Right cardiac atrium (tissue), 5 donors: Measurements from ENCODE around the gene PRRG2. TPM values are rescaled to one million over a fixed set of nuclear protein-coding genes. Genes with fewer than 3 reads are reported as not detected.
A peak's percentile ranks its signal among the peaks of the same experiment; 100 is the strongest.

Experiments
- ATAC-seq, 2 donors: fragments of 200-7000 bp; cut with Tn5 transposase; one replicate each; pipeline versions ENCODE4 v1.8.0 to v1.9.1; 2020; ENCODE audit warnings: moderate library complexity in 2 of 2, mild to moderate bottlenecking in 1 of 2
- DNase-seq, 3 donors: peaks; one replicate each; pipeline ENCODE4 v3.0.0-alpha.2; 2020
- H3K27ac ChIP-seq: one replicate; pipeline ENCODE4 v1.5.1; 2013; ENCODE audit warnings: mild to moderate bottlenecking, low read length, control low read depth, moderate library complexity
- H3K27me3 ChIP-seq: one replicate; pipeline ENCODE4 v1.6.1; 2013; ENCODE audit not compliant: control insufficient read depth, insufficient read depth
- H3K4me1 ChIP-seq: one replicate; pipeline ENCODE4 v1.6.1; 2013; ENCODE audit warnings: low read length; ENCODE audit not compliant: control insufficient read depth, insufficient read depth
- H3K4me3 ChIP-seq: one replicate; pipeline ENCODE4 v1.5.1; 2013; ENCODE audit warnings: low read length, control low read depth
- H3K9me3 ChIP-seq: one replicate; pipeline ENCODE4 v1.6.1; 2013; ENCODE audit warnings: low read length; ENCODE audit not compliant: control insufficient read depth
- WGBS: extraction: QIAGEN DNeasy Blood & Tissue Kit; methylation state at CpG from one replicate; pipeline ENCODE4 v1.1.7; 2013; 5-methylcytosine and 5-hydroxymethylcytosine counted together
- intact Hi-C, 4 donors: fragments of 100-400 bp; cut with DNase I; formaldehyde crosslinking; loops; one replicate each; pipeline versions ENCODE4 v1.11.0 to v1.14.0; 2022 to 2023
- polyA plus RNA-seq: library from polyadenylated mRNA; stranded (reverse); fragments of 200-250 nt; gene quantifications from one replicate; pipeline ENCODE4 v1.2.3, GENCODE V29; 2013
- total RNA-seq, 4 donors: library from RNA; stranded (reverse); fragmentation: NEBNext Ultra II Directional; extraction: Animal tissue kit (Norgen Biotek cat#: 25700); gene quantifications; one replicate each; pipeline ENCODE4 v1.2.1, GENCODE V29; 2021
- donor health status: healthy with polysubstance abuse.
- donor health status: DM: no; HTN: yes; CAD: no.
- donor health status: DM: no; HTN: no; CAD: no.
- donor health status: DM: no; HTN: yes; CAD: no; lungs with severe emphysema.
- donor health status: DM: yes; HTN: yes; CAD: no.

The PRRG2 gene
- total and polyA plus RNA-seq, 5 donors = 0.42 to 1.2 (median 0.74) TPM

GRCh38 chr19:49640113-49640898 lies 59.2 kb downstream of the PRRG2 start, which contains the start of gene RRAS:
TSS of gene RRAS (minus strand) at chr19:49640143. CDS start at chr19:49640098, 45 bp downstream.
- Histone ChIP-seq H3K27me3 (no peaks in the 10 kb centered on the region), H3K27ac (peak within 1 kb of the TSS; percentile 99), H3K4me1 (peaks cover 4% of the 10 kb centered on the region), H3K9me3 (no peaks in the 10 kb centered on the region), H3K4me3 (peak within 1 kb of the TSS; percentile 73)
- under 1% methylated on average over 51 of the region's 51 CpGs for WGBS
- intact Hi-C loops = no loop called here
- DNase-seq = peak; percentile 100
- peak; percentile 79 to 82 for ATAC-seq

Other genes with a start within 250 kb of the PRRG2 start
- 1 to 10 TPM; 3.8 to 8.0 (median 6.5) TPM for gene CD37, start 245.9 kb upstream of the PRRG2 start, total RNA-seq
- 2.3 TPM for gene CD37, start 245.9 kb upstream of the PRRG2 start, polyA plus RNA-seq
- 10 to 100 TPM; 46.4 to 53.5 (median 53.2) TPM for gene TEAD2, start 218.9 kb upstream of the PRRG2 start, total RNA-seq
- 48.0 TPM for gene TEAD2, start 218.9 kb upstream of the PRRG2 start, polyA plus RNA-seq
- gene DKKL1, start 217.4 kb upstream of the PRRG2 start, total RNA-seq = under 1 TPM in 2 of 4 donors, not detected in 2; 0.59 to 0.71 TPM
- 0.50 TPM for gene DKKL1, start 217.4 kb upstream of the PRRG2 start, polyA plus RNA-seq
- gene KASH5, start 193.1 kb upstream of the PRRG2 start, total RNA-seq = not detected
- not detected for gene KASH5, start 193.1 kb upstream of the PRRG2 start, polyA plus RNA-seq
- gene PTH2, start 157.9 kb upstream of the PRRG2 start, total RNA-seq = not detected
- not detected for gene PTH2, start 157.9 kb upstream of the PRRG2 start, polyA plus RNA-seq
- gene GFY, start 155.9 kb upstream of the PRRG2 start, total RNA-seq = not detected
- gene GFY, start 155.9 kb upstream of the PRRG2 start, polyA plus RNA-seq = not detected
- gene SLC17A7, start 139.8 kb upstream of the PRRG2 start, total RNA-seq = 1 to 10 TPM in 2 of 4 donors, under 1 TPM in 2; 0.48 to 1.2 (median 0.93) TPM
- gene SLC17A7, start 139.8 kb upstream of the PRRG2 start, polyA plus RNA-seq = 1.1 TPM
- gene PIH1D1, start 129.5 kb upstream of the PRRG2 start, total RNA-seq = 10 to 100 TPM; 35.2 to 43.8 (median 38.2) TPM
- 34.9 TPM for gene PIH1D1, start 129.5 kb upstream of the PRRG2 start, polyA plus RNA-seq
- gene ALDH16A1, start 128.1 kb upstream of the PRRG2 start, total RNA-seq = 10 to 100 TPM; 11.1 to 17.7 (median 11.9) TPM
- 9.3 TPM for gene ALDH16A1, start 128.1 kb upstream of the PRRG2 start, polyA plus RNA-seq
- 1 to 10 TPM; 4.4 to 6.8 (median 4.9) TPM for gene FLT3LG, start 107.1 kb upstream of the PRRG2 start, total RNA-seq
- 6.6 TPM for gene FLT3LG, start 107.1 kb upstream of the PRRG2 start, polyA plus RNA-seq
- 1,000 to 10,000 TPM; 1,399 to 1,753 (median 1,480) TPM for gene RPL13A, start 93.7 kb upstream of the PRRG2 start, total RNA-seq
- gene RPL13A, start 93.7 kb upstream of the PRRG2 start, polyA plus RNA-seq = 1,392 TPM
- gene RPS11, start 84.9 kb upstream of the PRRG2 start, total RNA-seq = 1,000 to 10,000 TPM; 1,034 to 1,270 (median 1,120) TPM
- gene RPS11, start 84.9 kb upstream of the PRRG2 start, polyA plus RNA-seq = 2,599 TPM
- 100 to 1,000 TPM; 139 to 158 (median 147) TPM for gene FCGRT, start 68.7 kb upstream of the PRRG2 start, total RNA-seq
- 104 TPM for gene FCGRT, start 68.7 kb upstream of the PRRG2 start, polyA plus RNA-seq
- 10 to 100 TPM; 10.2 to 27.4 (median 17.6) TPM for gene RCN3, start 53.3 kb upstream of the PRRG2 start, total RNA-seq
- 29.3 TPM for gene RCN3, start 53.3 kb upstream of the PRRG2 start, polyA plus RNA-seq
- gene NOSIP, start 760 bp upstream of the PRRG2 start, total RNA-seq = 10 to 100 TPM; 46.1 to 50.8 (median 48.3) TPM
- gene NOSIP, start 760 bp upstream of the PRRG2 start, polyA plus RNA-seq = 57.7 TPM
- gene PRR12, start 9.9 kb downstream of the PRRG2 start, total RNA-seq = 10 to 100 TPM; 13.1 to 19.9 (median 17.0) TPM
- 9.8 TPM for gene PRR12, start 9.9 kb downstream of the PRRG2 start, polyA plus RNA-seq
- 100 to 1,000 TPM in 1 of 4 donors, 10 to 100 TPM in 3; 76.7 to 106 (median 85.3) TPM for gene RRAS, start 58.8 kb downstream of the PRRG2 start, total RNA-seq
- gene RRAS, start 58.8 kb downstream of the PRRG2 start, polyA plus RNA-seq = 153 TPM
- 10 to 100 TPM; 41.8 to 52.7 (median 42.3) TPM for gene SCAF1, start 60.9 kb downstream of the PRRG2 start, total RNA-seq
- gene SCAF1, start 60.9 kb downstream of the PRRG2 start, polyA plus RNA-seq = 23.3 TPM
- 10 to 100 TPM; 34.1 to 58.0 (median 40.7) TPM for gene IRF3, start 84.5 kb downstream of the PRRG2 start, total RNA-seq
- 39.6 TPM for gene IRF3, start 84.5 kb downstream of the PRRG2 start, polyA plus RNA-seq
- gene BCL2L12, start 84.6 kb downstream of the PRRG2 start, total RNA-seq = 10 to 100 TPM in 3 of 4 donors, 1 to 10 TPM in 1; 8.6 to 14.0 (median 12.4) TPM
- gene BCL2L12, start 84.6 kb downstream of the PRRG2 start, polyA plus RNA-seq = 15.1 TPM
- gene PRMT1, start 96.0 kb downstream of the PRRG2 start, total RNA-seq = 100 to 1,000 TPM; 117 to 131 (median 125) TPM
- gene PRMT1, start 96.0 kb downstream of the PRRG2 start, polyA plus RNA-seq = 154 TPM
- gene ADM5, start 108.3 kb downstream of the PRRG2 start, total RNA-seq = under 1 TPM; 0.28 to 0.82 (median 0.44) TPM
- 0.52 TPM for gene ADM5, start 108.3 kb downstream of the PRRG2 start, polyA plus RNA-seq
- 1 to 10 TPM; 4.8 to 8.5 (median 5.7) TPM for gene CPT1C, start 109.8 kb downstream of the PRRG2 start, total RNA-seq
- gene CPT1C, start 109.8 kb downstream of the PRRG2 start, polyA plus RNA-seq = 4.5 TPM
- gene TSKS, start 182.0 kb downstream of the PRRG2 start, total RNA-seq = 1 to 10 TPM in 3 of 4 donors, under 1 TPM in 1; 0.59 to 1.4 (median 1.2) TPM
- 1.1 TPM for gene TSKS, start 182.0 kb downstream of the PRRG2 start, polyA plus RNA-seq
- 10 to 100 TPM; 58.8 to 80.7 (median 73.7) TPM for gene AP2A1, start 185.7 kb downstream of the PRRG2 start, total RNA-seq
- gene AP2A1, start 185.7 kb downstream of the PRRG2 start, polyA plus RNA-seq = 50.8 TPM
- 10 to 100 TPM; 13.2 to 21.3 (median 16.4) TPM for gene FUZ, start 232.0 kb downstream of the PRRG2 start, total RNA-seq
- 25.8 TPM for gene FUZ, start 232.0 kb downstream of the PRRG2 start, polyA plus RNA-seq
- 10 to 100 TPM; 37.8 to 50.4 (median 43.1) TPM for gene MED25, start 237.0 kb downstream of the PRRG2 start, total RNA-seq
- gene MED25, start 237.0 kb downstream of the PRRG2 start, polyA plus RNA-seq = 39.2 TPM